Thyroid gland (tissue), 4 donors: ENCODE measurements around the gene POLR3B. TPM values are rescaled to one million over a fixed set of nuclear protein-coding genes. Genes with fewer than 3 reads are reported as not detected.
"Not testable (repeated sequence)": the region's sequence is repeated elsewhere in the genome, so short reads cannot be mapped to it uniquely, and the experiment has no call there.

Experiments
- DNase-seq, 2 donors: peaks; one replicate each; pipeline ENCODE4 v3.0.0-alpha.2; 2019
- H3K27ac ChIP-seq, 3 donors: fragments of 200-600 bp; sonication (generic); 1 replicate in 2 of 3; 2 replicates in 1 of 3; pipeline ENCODE4 v1.5.1; 2016 to 2019; ENCODE audit warnings: mild to moderate bottlenecking in 1 of 3, moderate library complexity in 1 of 3
- H3K27me3 ChIP-seq: fragments of 200-600 bp; sonication (generic); one replicate; pipeline ENCODE4 v1.5.1; 2019
- H3K36me3 ChIP-seq, 2 donors: fragments of 200-600 bp; sonication (generic); one replicate each; pipeline ENCODE4 v1.5.1; 2016 to 2019
- H3K4me1 ChIP-seq, 2 donors: fragments of 200-600 bp; sonication (generic); one replicate each; pipeline ENCODE4 v1.5.1; 2017 to 2019
- H3K4me3 ChIP-seq, 3 donors: fragments of 200-600 bp; sonication (generic); replicated peaks in 1 of 3; 1 replicate in 2 of 3; 2 replicates in 1 of 3; pipeline ENCODE4 v1.5.1; 2016; ENCODE audit warnings: mild to moderate bottlenecking in 1 of 3
- H3K9me3 ChIP-seq: fragments of 200-600 bp; sonication (generic); one replicate; pipeline ENCODE4 v1.5.1; 2017
- POLR2A ChIP-seq, 2 donors: fragments of 450-650 bp; IDR thresholded peaks; one replicate each; pipeline ENCODE4 v1.6.1; 2017; ENCODE audit warnings: antibody characterized with exemption in 2 of 2, mild to moderate bottlenecking in 2 of 2, moderate library complexity in 1 of 2
- WGBS, 2 donors: methylation state at CpG; one replicate each; pipeline ENCODE4 v1.1.5; 2017; 5-methylcytosine and 5-hydroxymethylcytosine counted together
- intact Hi-C: fragments of 100-400 bp; cut with DNase I; formaldehyde crosslinking; loops from one replicate; pipeline ENCODE4 v1.15.1; 2023
- total RNA-seq, 4 donors: library from RNA; depleted of rRNA; stranded (reverse); fragments of >200 nt; gene quantifications; one replicate each; pipeline ENCODE4 v1.2.3, GENCODE V29; 2016
- TF ChIP-seq, protein P1 (sequence below), 6 experiments: fragments of 200-600 bp in 3 of 6; fragments of 450-650 bp in 3 of 6; sonication (generic) in 3 of 6; IDR thresholded peaks; one replicate each; pipeline ENCODE4 v1.5.1; 2016 to 2019; ENCODE audit warnings: antibody characterized with exemption in 6 of 6, mild to moderate bottlenecking in 2 of 6, inconsistent platforms in 1 of 6, moderate library complexity in 1 of 6

The POLR3B gene
- total RNA-seq, 4 donors from 2014 or later, result 6.0 to 13.8 (median 12.0) TPM

DNA sequence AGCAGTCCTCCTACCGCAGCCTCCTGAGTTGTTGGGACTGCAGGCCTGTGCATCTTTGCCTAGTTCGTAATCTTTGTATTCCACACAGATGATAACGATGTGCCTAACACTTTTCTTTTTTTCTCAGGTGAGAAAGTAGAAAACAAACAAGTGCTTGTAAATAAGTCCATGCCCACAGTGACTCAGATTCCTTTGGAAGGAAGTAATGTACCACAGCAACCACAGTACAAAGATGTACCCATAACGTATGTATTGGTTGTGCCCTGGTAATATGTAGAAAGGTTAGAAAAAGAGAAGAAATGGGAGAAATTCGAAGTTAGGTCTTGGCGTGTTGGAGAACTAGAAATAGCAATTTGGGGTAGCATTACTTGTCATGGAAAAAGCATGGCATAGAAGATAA is 101.6 kb downstream of the POLR3B start:
- no peak for TF ChIP-seq POLR2A (IDR thresholded peaks at IDR 0.05)
- TF ChIP-seq, protein P1, sequence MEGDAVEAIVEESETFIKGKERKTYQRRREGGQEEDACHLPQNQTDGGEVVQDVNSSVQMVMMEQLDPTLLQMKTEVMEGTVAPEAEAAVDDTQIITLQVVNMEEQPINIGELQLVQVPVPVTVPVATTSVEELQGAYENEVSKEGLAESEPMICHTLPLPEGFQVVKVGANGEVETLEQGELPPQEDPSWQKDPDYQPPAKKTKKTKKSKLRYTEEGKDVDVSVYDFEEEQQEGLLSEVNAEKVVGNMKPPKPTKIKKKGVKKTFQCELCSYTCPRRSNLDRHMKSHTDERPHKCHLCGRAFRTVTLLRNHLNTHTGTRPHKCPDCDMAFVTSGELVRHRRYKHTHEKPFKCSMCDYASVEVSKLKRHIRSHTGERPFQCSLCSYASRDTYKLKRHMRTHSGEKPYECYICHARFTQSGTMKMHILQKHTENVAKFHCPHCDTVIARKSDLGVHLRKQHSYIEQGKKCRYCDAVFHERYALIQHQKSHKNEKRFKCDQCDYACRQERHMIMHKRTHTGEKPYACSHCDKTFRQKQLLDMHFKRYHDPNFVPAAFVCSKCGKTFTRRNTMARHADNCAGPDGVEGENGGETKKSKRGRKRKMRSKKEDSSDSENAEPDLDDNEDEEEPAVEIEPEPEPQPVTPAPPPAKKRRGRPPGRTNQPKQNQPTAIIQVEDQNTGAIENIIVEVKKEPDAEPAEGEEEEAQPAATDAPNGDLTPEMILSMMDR (IDR thresholded peaks at IDR 0.05), result no peak
- H3K4me3 ChIP-seq, result no peak overlapping the region
- no peak overlapping the region for H3K27ac ChIP-seq
- H3K36me3 ChIP-seq, result peaks cover 0 to 6% of the 10 kb centered on the region in 2 donors
- intact Hi-C loops, result no loop called here
- no peak for DNase-seq
- no peaks in the 10 kb centered on the region for H3K4me1 ChIP-seq
- WGBS, 2 donors, result 96 to 98% methylated on average over 6 of the region's 6 CpGs
- no peaks in the 10 kb centered on the region for H3K27me3 ChIP-seq
- H3K9me3 ChIP-seq, result no peaks in the 10 kb centered on the region

GRCh38 chr12:106459534-106459933 is 102.0 kb downstream of the POLR3B start:
- intact Hi-C loops, result no loop called here
- Histone ChIP-seq H3K4me3 (no peak overlapping the region), H3K27me3 (no peaks in the 10 kb centered on the region), H3K27ac (no peak overlapping the region), H3K36me3 (peaks cover 0 to 6% of the 10 kb centered on the region in 2 donors), H3K4me1 (no peaks in the 10 kb centered on the region), H3K9me3 (no peaks in the 10 kb centered on the region)
- TF ChIP-seq, protein P1 (IDR thresholded peaks at IDR 0.05), result no peak
- TF ChIP-seq POLR2A (IDR thresholded peaks at IDR 0.05), result no peak
- DNase-seq, result no peak
- 92 to 93% methylated on average over 1 of the region's 1 CpG for WGBS, 2 donors

GRCh38 chr12:106461730-106462129 is 104.2 kb downstream of the POLR3B start:
- 83 to 89% methylated on average over 2 of the region's 2 CpGs for WGBS, 2 donors
- H3K36me3 ChIP-seq, result peaks cover 0 to 6% of the 10 kb centered on the region in 2 donors
- TF ChIP-seq POLR2A (IDR thresholded peaks at IDR 0.05), result no peak
- TF ChIP-seq, protein P1 (IDR thresholded peaks at IDR 0.05), result no peak
- intact Hi-C loops, result no loop called here
- H3K27ac ChIP-seq, result no peak overlapping the region
- no peak for DNase-seq
- no peaks in the 10 kb centered on the region for H3K27me3 ChIP-seq
- H3K4me3 ChIP-seq, result no peak overlapping the region
- no peaks in the 10 kb centered on the region for H3K9me3 ChIP-seq
- H3K4me1 ChIP-seq, result no peaks in the 10 kb centered on the region

GRCh38 chr12:106465605-106466004 is 108.1 kb downstream of the POLR3B start:
- WGBS, 2 donors, result 82 to 84% methylated on average over 4 of the region's 4 CpGs
- intact Hi-C loops, H3K4me1 ChIP-seq, H3K9me3 ChIP-seq, H3K4me3 ChIP-seq, H3K36me3 ChIP-seq, H3K27me3 ChIP-seq, DNase-seq, H3K27ac ChIP-seq: not testable (repeated sequence)

DNA sequence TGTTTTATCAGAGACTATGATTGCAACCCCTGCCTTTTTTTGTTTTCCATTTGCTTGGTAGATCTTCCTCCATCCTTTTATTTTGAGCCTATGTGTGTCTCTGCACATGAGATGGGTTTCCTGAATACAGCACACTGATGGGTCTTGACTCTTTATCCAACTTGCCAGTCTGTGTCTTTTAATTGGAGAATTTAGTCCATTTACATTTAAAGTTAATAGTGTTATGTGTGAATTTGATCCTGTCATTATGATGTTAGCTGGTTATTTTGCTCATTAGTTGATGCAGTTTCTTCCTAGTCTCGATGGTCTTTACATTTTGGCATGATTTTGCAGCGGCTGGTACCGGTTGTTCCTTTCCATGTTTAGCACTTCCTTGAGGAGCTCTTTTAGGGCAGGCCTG is 118.1 kb downstream of the POLR3B start:
- no CpG with 5 or more reads among the region's 3 CpGs for WGBS, 2 donors
- H3K36me3 ChIP-seq, H3K4me1 ChIP-seq, H3K9me3 ChIP-seq, H3K27ac ChIP-seq, DNase-seq, H3K4me3 ChIP-seq, intact Hi-C loops, H3K27me3 ChIP-seq: not testable (repeated sequence)

DNA sequence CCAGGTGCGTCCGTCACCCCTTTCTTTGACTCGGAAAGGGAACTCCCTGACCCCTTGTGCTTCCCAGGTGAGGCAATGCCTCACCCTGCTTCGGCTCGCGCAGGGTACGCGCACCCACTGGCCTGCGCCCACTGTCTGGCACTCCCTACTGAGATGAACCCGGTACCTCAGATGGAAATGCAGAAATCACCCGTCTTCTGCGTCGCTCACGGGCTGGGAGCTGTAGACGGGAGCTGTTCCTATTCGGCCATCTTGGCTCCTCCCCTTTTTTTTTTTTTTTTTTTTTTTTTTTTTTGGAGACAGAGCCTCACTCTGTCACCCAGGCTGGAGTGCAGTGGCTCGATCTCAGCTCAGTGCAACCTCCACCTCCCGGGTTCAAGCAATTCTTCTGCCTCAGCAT is 120.1 kb downstream of the POLR3B start:
- intact Hi-C loops, DNase-seq, H3K36me3 ChIP-seq: not testable (repeated sequence)

GRCh38 chr12:106480251-106480650 is 122.7 kb downstream of the POLR3B start:
- 100% methylated on average over 1 of the region's 1 CpG for WGBS, 2 donors
- Histone ChIP-seq H3K27ac (no peak overlapping the region), H3K27me3 (no peaks in the 10 kb centered on the region), H3K36me3 (no peaks in the 10 kb centered on the region), H3K4me3 (no peak overlapping the region), H3K9me3 (no peaks in the 10 kb centered on the region), H3K4me1 (no peaks in the 10 kb centered on the region)
- intact Hi-C loops, result no loop called here
- DNase-seq, result no peak
- TF ChIP-seq POLR2A (IDR thresholded peaks at IDR 0.05), result no peak
- TF ChIP-seq, protein P1 (IDR thresholded peaks at IDR 0.05), result no peak

More for the DNA sequence above, 120.1 kb downstream of the POLR3B start:
- not testable (repeated sequence) for H3K4me1 ChIP-seq, H3K27ac ChIP-seq, H3K4me3 ChIP-seq, H3K9me3 ChIP-seq, H3K27me3 ChIP-seq
- 89 to 92% methylated on average over 18 of the region's 18 CpGs for WGBS, 2 donors
